Measurements from ENCODE around the gene DERA.
"Not testable (repeated sequence)": the region's sequence is repeated elsewhere in the genome, so short reads cannot be mapped to it uniquely, and the experiment has no call there.

The DERA gene

DNA sequence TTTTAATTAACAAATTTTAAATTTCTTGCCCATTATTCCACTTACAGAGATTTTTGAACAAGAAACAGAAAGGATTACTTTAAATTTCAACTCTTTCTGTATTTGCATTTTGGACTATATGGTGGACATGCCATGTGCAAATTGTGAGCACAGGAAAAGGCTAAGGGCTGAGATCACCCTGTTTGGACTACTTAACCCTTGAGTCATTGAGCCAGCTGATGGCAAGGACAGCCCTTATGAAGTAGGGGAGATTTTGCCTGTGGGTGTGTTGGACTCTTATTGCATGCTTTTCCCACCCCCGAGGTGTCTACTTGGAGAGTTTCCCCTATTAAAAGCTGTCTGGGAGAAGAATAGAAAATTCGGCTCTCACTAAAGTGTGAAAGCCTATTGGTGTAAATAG is 17.2 kb downstream of the DERA start:
- Histone ChIP-seq H3K4me1 (ENCODE audit: insufficient read depth, low read length) (peaks cover 13% of the 10 kb centered on the region), H3K9me3 (ENCODE audit: control insufficient read depth, insufficient read depth, low read length) (no peaks in the 10 kb centered on the region), H3K9ac (ENCODE audit: low read depth, low read length) (no peak overlapping the region), H3K36me3 (ENCODE audit: insufficient read depth, low read length) (no peaks in the 10 kb centered on the region)

GRCh38 chr12:15928870-15929571 is 17.9 kb downstream of the DERA start:
- Histone ChIP-seq H3K9me3 (ENCODE audit: control insufficient read depth, insufficient read depth, low read length) (no peaks in the 10 kb centered on the region), H3K9ac (ENCODE audit: low read depth, low read length) (no peak overlapping the region), H3K4me1 (ENCODE audit: insufficient read depth, low read length) (peaks cover 13% of the 10 kb centered on the region), H3K36me3 (ENCODE audit: insufficient read depth, low read length) (no peaks in the 10 kb centered on the region)

GRCh38 chr12:15931590-15932053 is 20.5 kb downstream of the DERA start:
- no peak overlapping the region for H3K9ac ChIP-seq (ENCODE audit: low read depth, low read length)
- H3K4me1 ChIP-seq (ENCODE audit: insufficient read depth, low read length), result peaks cover 13% of the 10 kb centered on the region
- no peaks in the 10 kb centered on the region for H3K9me3 ChIP-seq (ENCODE audit: control insufficient read depth, insufficient read depth, low read length)
- no peaks in the 10 kb centered on the region for H3K36me3 ChIP-seq (ENCODE audit: insufficient read depth, low read length)

GRCh38 chr12:15932327-15932726 is 21.2 kb downstream of the DERA start:
- Histone ChIP-seq H3K36me3 (ENCODE audit: insufficient read depth, low read length) (no peaks in the 10 kb centered on the region), H3K9ac (ENCODE audit: low read depth, low read length) (no peak overlapping the region), H3K9me3 (ENCODE audit: control insufficient read depth, insufficient read depth, low read length) (no peaks in the 10 kb centered on the region)

GRCh38 chr12:15932971-15933370 is 21.8 kb downstream of the DERA start:
- H3K36me3 ChIP-seq (ENCODE audit: insufficient read depth, low read length), result no peaks in the 10 kb centered on the region
- H3K9ac ChIP-seq (ENCODE audit: low read depth, low read length), result no peak overlapping the region
- H3K4me1 ChIP-seq (ENCODE audit: insufficient read depth, low read length), result peaks cover 13% of the 10 kb centered on the region
- H3K9me3 ChIP-seq (ENCODE audit: control insufficient read depth, insufficient read depth, low read length), result no peaks in the 10 kb centered on the region

More at GRCh38 chr12:15932327-15932726, 21.2 kb downstream of the DERA start:
- peaks cover 13% of the 10 kb centered on the region for H3K4me1 ChIP-seq (ENCODE audit: insufficient read depth, low read length)

DNA sequence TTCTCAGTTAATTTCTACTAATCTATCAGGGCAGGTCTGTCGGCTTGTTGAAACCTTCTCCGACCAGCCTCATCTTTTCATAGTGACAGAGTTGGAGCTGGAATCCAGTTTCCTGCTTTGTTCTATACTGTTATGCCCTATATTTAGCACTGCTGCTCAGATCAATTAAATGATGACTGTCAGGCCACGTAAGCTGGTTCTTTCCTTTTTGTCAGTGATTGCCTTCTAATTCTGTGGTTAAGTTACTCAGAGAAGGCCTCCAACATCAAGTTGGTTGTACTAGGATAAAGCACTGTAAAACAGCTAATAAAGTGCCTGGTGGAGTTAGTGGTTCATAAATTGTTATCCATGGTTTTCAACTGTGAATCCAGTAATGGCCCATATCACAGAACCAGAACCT is 22.6 kb downstream of the DERA start:
- H3K9ac ChIP-seq (ENCODE audit: low read depth, low read length), result no peak overlapping the region
- peaks cover 8% of the 10 kb centered on the region for H3K4me1 ChIP-seq (ENCODE audit: insufficient read depth, low read length)
- no peaks in the 10 kb centered on the region for H3K36me3 ChIP-seq (ENCODE audit: insufficient read depth, low read length)
- peaks cover under 1% of the 10 kb centered on the region; the same call in 1 of the 2 replicates for H3K9me3 ChIP-seq (ENCODE audit: control insufficient read depth, insufficient read depth, low read length)

- Histone ChIP-seq H3K9me3 (ENCODE audit: control insufficient read depth, insufficient read depth, low read length) (peaks cover 4% of the 10 kb centered on the region; the same call in 1 of the 2 replicates), H3K4me1 (ENCODE audit: insufficient read depth, low read length) (no peaks in the 10 kb centered on the region), H3K36me3 (ENCODE audit: insufficient read depth, low read length) (no peaks in the 10 kb centered on the region), H3K9ac (ENCODE audit: low read depth, low read length) (no peak overlapping the region)
Observed at GRCh38 chr12:15936751-15937150, 25.6 kb downstream of the DERA start.

- peaks cover 4% of the 10 kb centered on the region; the same call in 1 of the 2 replicates for H3K9me3 ChIP-seq (ENCODE audit: control insufficient read depth, insufficient read depth, low read length)
- H3K4me1 ChIP-seq (ENCODE audit: insufficient read depth, low read length), result no peaks in the 10 kb centered on the region
- H3K36me3 ChIP-seq (ENCODE audit: insufficient read depth, low read length), result no peaks in the 10 kb centered on the region
- no peak overlapping the region for H3K9ac ChIP-seq (ENCODE audit: low read depth, low read length)
Observed at GRCh38 chr12:15937902-15938301, 26.8 kb downstream of the DERA start.

GRCh38 chr12:15939111-15939510 is 28.0 kb downstream of the DERA start:
- Histone ChIP-seq H3K36me3 (ENCODE audit: insufficient read depth, low read length) (no peaks in the 10 kb centered on the region), H3K9ac (ENCODE audit: low read depth, low read length) (no peak overlapping the region), H3K9me3 (ENCODE audit: control insufficient read depth, insufficient read depth, low read length) (peaks cover 4% of the 10 kb centered on the region), H3K4me1 (ENCODE audit: insufficient read depth, low read length) (no peaks in the 10 kb centered on the region)

- no peak overlapping the region for H3K9ac ChIP-seq (ENCODE audit: low read depth, low read length)
- H3K9me3 ChIP-seq (ENCODE audit: control insufficient read depth, insufficient read depth, low read length), result peaks cover 4% of the 10 kb centered on the region
- H3K36me3 ChIP-seq (ENCODE audit: insufficient read depth, low read length), result no peaks in the 10 kb centered on the region
- no peaks in the 10 kb centered on the region for H3K4me1 ChIP-seq (ENCODE audit: insufficient read depth, low read length)
Observed at GRCh38 chr12:15942475-15942874, 31.3 kb downstream of the DERA start.

DNA sequence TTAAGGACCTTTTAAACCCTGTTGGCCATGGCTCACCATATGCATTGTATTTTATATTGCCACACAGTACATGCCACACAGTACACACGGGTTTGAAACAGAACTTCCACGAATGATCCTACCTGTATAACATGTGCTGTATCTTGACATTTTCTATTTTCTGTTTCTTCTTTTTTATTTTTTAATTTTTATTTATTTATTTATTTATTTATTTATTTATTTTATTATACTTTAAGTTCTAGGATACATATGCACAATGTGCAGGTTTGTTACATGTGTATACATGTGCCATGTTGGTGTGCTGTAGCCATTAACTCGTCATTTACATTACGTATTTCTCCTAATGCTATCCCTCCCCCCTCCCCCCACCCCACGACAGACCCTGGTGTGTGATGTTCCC is 32.4 kb downstream of the DERA start:
- H3K9ac ChIP-seq (ENCODE audit: low read depth, low read length); H3K9me3 ChIP-seq (ENCODE audit: control insufficient read depth, insufficient read depth, low read length); H3K36me3 ChIP-seq (ENCODE audit: insufficient read depth, low read length); H3K4me1 ChIP-seq (ENCODE audit: insufficient read depth, low read length): not testable (repeated sequence)

DNA sequence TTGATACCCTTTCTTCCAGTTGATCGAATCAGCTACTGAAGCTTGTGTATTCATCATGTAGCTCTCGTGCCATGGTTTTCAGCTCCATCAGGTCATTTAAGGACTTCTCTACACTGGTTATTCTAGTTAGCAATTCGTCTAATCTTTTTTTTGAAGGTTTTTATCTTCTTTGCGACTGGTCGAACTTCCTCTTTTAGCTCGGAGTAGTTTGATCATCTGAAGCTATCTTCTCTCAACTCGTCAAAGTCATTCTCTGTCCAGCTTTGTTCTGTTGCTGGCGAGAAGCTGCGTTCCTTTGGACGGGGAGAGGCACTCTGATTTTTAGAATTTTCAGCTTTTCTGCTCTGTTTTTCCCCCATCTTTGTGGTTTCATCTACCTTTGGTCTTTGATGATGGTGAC is 37.3 kb downstream of the DERA start:
- not testable (repeated sequence) for H3K9me3 ChIP-seq (ENCODE audit: control insufficient read depth, insufficient read depth, low read length); H3K36me3 ChIP-seq (ENCODE audit: insufficient read depth, low read length); H3K4me1 ChIP-seq (ENCODE audit: insufficient read depth, low read length); H3K9ac ChIP-seq (ENCODE audit: low read depth, low read length)

GRCh38 chr12:15955281-15955680 is 44.1 kb downstream of the DERA start:
- Histone ChIP-seq H3K4me1 (ENCODE audit: insufficient read depth, low read length) (no peaks in the 10 kb centered on the region), H3K9me3 (ENCODE audit: control insufficient read depth, insufficient read depth, low read length) (no peaks in the 10 kb centered on the region), H3K36me3 (ENCODE audit: insufficient read depth, low read length) (no peaks in the 10 kb centered on the region)

GRCh38 chr12:15956010-15956409 is 44.9 kb downstream of the DERA start:
- H3K9me3 ChIP-seq (ENCODE audit: control insufficient read depth, insufficient read depth, low read length), result no peaks in the 10 kb centered on the region
- H3K36me3 ChIP-seq (ENCODE audit: insufficient read depth, low read length), result no peaks in the 10 kb centered on the region
- H3K9ac ChIP-seq (ENCODE audit: low read depth, low read length), result no peak overlapping the region
- no peaks in the 10 kb centered on the region for H3K4me1 ChIP-seq (ENCODE audit: insufficient read depth, low read length)

More at GRCh38 chr12:15955281-15955680, 44.1 kb downstream of the DERA start:
- H3K9ac ChIP-seq (ENCODE audit: low read depth, low read length), result no peak overlapping the region

GRCh38 chr12:15956413-15957185 is 45.5 kb downstream of the DERA start:
- no peaks in the 10 kb centered on the region for H3K9me3 ChIP-seq (ENCODE audit: control insufficient read depth, insufficient read depth, low read length)
- H3K4me1 ChIP-seq (ENCODE audit: insufficient read depth, low read length), result no peaks in the 10 kb centered on the region
- H3K36me3 ChIP-seq (ENCODE audit: insufficient read depth, low read length), result no peaks in the 10 kb centered on the region
- H3K9ac ChIP-seq (ENCODE audit: low read depth, low read length), result no peak overlapping the region

Data from ES-I3 (cell line).